ENCODE measurements around the gene CSF2RB.

CSF2RB gene

DNA sequence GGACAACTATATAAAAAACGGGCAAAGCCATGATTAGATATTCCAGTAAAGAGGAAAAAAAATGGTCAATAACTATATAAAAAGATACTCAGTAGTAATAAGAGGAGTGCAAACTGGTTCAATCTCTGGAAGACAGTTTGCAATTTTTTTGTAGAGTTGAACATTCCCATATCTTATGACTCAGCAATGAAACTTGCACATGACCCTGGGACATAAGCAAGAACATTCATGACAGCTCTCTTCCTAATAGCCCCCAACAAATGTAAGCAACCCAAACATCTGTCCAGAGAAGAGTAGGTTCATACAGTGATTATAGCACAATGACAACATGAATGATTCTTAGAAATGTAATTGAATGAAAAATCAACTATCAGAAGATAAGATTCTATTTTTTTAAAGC is 21.8 kb upstream of the CSF2RB start:
- no peak for DNase-seq (ENCODE audit: low read depth)

DNA sequence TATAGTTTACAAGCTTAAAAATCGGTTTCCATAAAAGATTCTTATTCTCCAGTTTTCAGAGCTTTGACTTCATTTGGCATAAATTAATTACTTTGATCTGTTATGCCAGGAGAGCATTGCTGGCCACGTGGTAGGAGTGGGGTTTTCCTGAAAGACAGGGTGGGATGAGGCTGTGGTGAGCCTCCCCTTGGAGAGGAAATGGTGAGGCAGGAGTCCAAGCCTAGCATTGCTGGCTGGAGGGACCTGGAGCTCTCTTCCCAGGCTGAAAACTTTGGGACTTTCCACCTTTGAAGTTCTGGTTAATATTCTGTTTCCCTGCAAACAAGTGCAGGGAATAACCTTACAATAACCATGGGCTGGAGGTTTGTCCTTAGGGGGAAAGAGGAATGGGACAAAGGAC is 21.1 kb upstream of the CSF2RB start:
- no peak for DNase-seq (ENCODE audit: low read depth)

DNA sequence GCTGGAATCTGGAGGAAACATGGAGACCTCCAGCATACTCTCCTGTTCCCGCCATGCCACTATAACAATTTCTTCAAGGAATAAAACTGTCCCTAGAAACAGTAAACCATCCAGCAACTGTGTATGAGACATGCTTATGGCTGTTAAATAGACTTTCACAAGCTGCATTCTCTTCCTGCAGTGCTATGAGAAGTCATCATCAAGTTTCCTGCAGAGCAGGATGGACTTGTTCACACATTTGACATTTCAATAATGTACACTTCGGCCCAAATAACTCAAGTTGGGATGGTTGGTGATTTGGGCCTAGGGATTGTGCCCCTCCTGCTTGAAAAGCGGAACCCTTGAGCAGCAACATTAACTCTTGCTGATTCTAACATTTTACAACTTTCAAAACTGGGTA is 20.2 kb upstream of the CSF2RB start:
- DNase-seq (ENCODE audit: low read depth), result no peak

DNA sequence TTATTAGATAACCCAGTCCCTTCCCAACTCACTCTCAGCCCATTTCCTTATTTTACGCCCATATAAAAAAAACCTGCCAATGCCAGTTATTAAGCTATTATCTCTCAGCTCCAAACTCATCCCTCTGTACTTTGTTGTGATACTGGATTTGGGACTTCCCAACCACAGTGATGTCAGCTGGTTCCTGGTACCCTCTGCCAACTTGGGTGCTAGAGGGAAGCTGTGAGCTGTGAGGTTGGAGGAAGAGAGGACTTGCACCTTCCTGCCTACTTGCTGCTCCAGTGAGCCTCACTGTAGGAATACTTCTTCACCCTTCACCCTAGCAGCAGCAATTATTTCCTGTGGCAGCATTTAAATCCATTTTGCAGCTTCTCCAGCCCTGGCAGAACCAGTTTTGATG is 19.2 kb upstream of the CSF2RB start:
- no peak for DNase-seq (ENCODE audit: low read depth)

DNA sequence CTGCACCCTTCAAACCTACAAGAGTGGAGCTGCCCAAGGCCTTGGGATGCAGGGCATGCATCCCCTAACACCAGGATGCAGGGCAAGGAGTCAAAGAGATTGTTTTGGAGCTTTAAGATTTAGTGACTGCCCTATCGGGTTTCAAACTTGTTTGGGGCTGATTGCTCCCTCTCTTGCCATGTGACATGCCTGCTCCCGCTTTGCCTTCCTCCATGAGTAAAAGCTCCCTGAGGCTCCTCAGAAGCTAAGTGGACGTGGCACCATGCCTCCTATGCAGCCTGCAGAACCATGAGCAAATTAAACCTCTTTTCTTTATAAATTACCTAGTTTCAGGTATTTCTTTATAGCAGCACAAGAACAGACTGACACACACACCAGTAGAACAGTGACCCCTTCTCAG is 15.8 kb upstream of the CSF2RB start:
- no peak for DNase-seq (ENCODE audit: low read depth)

GRCh38 chr22:36898690-36899089 is 14.7 kb upstream of the CSF2RB start:
- DNase-seq (ENCODE audit: low read depth), result no peak

GRCh38 chr22:36899498-36899897 is 13.9 kb upstream of the CSF2RB start:
- no peak for DNase-seq (ENCODE audit: low read depth)

- no peak for DNase-seq (ENCODE audit: low read depth)
Measured at GRCh38 chr22:36900225-36900624, 13.2 kb upstream of the CSF2RB start.

DNA sequence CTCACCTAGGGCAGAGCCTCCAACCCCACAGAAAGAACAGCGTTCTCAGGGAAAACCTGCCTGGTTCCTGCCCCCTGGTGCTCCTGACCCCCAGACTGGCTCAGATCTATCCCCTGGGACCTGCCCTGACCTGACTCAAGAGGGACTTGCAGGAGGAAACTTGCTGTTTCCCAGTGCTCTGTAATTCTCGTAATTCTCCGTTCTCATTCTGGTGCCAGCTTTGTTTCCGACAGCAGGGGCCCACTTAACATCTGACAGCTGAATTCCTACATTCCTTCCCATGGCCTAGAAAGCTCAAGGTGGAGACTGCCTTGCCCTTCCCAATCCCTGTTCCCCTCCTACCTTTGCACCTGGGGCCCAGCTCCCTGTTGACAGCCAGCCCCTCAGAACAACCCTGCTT is 12.5 kb upstream of the CSF2RB start:
- no peak for DNase-seq (ENCODE audit: low read depth)

DNA sequence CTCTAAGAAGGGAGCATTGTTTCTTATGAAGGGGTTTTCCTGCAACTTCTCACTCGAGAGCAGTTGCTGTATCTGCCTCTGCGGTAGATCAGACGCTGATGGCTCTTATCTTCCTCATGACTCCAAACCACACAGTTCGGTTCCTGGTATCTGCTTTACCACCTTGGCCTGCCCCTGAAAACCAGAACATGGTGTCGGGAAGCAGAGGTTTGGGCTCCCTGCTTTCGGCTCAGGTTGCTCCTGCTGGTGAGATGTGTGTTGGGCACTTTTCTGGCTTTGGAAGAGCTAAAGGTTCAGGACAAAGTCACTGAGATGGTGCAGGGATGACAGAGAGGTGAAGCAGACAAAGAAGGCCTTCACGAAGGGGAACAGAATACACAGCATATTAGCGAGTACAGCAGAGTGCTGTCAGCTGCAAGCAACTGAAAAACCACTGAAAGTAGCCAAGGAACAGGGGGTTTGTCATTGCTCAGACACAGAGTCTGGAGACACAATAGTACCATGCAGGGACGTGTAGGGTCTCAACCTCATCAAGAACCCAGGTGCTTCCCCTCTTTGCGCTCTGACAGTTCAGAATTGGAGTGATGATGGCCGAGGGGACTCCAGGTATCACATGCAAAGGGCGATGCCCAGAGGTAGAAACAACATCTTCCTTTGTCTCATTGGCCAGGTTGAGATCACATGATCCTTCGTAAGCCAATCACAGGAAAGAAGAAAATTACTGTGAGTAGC is 11.9 kb upstream of the CSF2RB start:
- DNase-seq (ENCODE audit: low read depth), result no peak

GRCh38 chr22:36902143-36902926 is 11.1 kb upstream of the CSF2RB start:
- DNase-seq (ENCODE audit: low read depth), result no peak

DNA sequence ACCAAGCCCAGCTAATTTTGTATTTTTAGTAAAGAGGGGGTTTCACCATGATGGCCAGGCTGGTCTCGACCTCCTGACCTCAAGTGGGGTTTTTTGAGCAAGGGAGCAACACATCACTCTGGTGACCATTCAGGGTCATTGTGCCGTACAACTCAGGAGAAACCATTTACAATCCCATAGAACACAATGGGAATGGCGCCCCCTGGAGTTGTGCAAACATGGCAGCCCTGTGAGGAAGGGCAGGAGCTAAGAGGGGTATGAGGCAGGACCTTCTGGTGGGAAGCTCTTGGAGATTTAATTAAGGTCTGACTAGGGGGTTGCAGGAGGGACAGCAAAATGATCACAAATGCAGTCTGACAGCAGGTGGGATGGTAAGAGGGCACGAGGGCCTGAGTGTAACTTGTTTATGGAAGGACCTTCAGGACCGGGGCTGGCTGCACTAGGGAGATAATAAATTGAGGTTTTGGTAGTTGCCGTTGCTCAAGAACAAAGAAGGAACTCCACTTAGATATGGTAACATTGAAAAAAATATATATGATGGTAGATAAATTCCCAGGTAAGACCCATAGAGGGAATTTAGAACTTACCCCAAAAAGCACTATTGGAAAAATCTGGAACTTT is 9.1 kb upstream of the CSF2RB start:
- no peak for DNase-seq (ENCODE audit: low read depth)

- no peak for DNase-seq (ENCODE audit: low read depth)
Measured at GRCh38 chr22:36907253-36908195, 5.9 kb upstream of the CSF2RB start.

GRCh38 chr22:36910461-36910860 is 3.0 kb upstream of the CSF2RB start:
- no peak for DNase-seq (ENCODE audit: low read depth)

DNA sequence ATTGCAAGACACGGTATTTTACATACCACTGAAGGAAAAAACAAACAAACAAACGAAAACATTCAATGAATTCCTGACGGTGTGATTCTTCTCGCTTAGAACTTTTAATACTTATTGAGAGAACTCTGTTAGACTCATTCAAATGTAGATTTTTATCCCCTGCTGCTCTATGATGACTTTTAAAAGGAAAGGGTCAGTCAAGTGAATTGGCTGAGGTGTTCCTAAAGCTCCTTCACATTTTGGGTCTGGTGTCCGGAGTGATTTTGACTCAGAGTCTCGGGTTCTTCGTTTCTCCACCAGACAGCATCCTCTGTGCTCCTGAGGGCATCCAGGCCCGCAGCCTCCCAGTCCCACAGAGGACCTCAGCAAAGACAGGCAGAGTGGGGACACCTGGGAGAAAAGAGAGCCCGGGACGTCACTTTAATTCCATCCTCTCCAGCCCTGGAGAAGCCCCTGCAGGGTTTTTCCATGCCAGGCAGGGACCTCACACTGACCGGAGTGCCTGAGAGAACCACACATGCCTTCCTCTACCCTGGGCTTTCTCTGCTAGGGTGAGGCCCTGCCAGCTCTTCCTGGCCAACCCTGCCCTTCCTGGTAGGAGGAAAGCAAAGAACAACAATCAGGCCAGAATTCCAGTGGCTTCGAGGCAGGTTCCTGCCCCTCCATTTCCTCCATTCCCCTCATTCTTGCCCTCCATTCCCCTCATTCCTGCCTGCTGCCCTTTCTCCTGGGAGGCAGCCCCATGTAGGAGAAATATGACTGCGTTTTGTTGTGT is 1.4 kb upstream of the CSF2RB start:
- no peak for DNase-seq (ENCODE audit: low read depth)

DNA sequence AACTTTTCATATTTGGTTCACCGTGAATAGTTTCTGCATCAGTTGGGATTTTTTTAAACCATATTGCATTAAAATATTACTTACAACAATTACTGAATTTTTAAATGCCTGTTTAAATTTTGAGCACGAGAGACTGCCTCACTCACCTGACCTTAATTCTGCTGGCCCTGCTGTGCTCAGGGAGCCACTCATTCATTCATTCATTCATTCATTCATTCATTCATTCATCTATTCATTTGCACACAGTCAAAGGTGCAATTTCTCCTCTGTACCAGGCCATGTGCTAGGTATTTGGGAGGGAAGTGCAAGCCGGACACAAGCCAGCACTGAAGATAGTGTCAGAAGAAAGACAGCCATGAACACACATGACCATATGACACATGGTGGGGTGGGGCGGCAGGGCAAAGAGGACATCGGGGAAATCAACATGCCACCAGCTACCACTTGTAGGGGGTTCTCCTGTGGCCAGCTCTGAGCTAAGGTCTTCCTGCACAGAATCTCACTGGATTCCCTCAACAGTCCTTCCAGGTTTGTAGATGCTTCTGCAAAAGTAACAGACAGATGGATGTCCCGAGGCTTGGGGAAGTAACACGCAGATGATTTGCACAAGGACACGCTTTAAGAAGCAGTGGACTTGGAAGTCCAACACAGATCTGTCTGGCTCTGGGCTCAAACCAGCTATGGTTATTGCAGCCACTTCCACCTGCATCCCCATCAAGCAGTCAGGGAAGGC is 568 bp upstream of the CSF2RB start:
- DNase-seq (ENCODE audit: low read depth), result no peak

DNA sequence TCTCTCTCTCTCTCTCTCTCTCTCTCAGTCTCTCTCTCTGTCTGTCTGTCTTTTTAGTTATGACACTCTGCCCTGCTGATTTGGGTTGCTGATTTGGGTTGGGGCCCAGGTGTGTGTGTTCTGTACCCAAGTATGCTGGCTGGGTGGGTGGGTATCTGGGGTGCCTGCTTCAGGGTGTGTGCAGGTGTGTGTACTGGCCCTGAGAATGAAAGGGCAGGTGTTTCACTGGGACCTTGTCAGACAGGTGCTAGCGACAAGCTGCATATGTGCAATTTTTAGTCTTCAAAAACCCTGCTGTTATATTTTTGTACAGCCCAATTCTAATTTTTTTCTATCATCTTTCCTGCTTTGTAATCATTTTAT is 943 bp downstream of the CSF2RB start:
- DNase-seq (ENCODE audit: low read depth), result no peak

DNA sequence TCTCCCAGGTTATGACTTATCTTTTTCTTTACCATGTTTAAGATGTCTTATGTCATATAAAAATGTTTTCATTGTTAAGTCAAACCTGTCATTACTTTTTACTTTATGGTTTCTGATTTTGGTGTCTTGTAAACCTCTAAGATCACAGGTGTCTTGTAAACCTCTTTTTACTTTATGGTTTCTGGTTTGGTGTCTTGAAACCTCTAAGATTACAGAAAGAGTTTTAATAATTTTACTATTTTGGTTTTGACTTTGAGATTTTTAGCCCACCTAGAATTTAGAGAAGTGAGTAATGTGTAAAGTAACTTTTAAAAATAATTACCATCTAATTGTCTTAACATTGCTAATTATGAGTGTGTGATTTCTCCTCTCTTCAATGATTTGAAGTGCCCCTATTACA is 2.6 kb downstream of the CSF2RB start:
- no peak for DNase-seq (ENCODE audit: low read depth)

DNA sequence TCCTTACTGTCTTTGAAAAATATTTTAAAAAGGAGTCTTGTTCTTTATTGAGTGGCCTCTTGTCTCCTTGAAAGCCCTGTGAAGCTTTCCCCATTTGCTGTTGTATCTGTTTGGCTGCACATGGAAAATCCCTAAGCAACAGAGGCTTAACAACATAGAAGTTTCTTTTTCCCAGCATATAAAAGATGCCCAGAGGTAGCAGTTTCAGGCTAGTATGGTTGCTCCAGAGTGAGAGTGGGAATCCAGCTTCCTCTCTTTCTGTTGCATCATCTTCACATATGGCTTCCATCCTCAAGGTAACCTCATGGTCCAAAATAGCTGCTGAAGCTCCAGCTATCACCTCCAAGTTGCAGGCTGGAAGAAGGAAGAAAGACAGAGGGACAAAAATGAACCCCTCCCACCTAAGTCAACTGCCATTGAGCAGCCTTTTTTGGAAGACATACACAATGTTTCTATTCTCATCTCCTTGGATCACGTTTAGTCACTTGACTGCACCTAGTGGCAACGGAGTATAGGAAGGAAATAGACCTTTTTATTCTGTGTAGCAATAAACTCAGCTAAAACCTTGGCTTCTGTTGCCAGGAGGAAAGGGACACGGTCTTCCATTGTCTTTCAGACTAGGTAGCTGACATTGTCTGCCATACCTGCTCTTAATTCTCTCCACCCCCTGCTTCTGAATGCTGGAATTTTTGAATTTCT is 5.3 kb downstream of the CSF2RB start:
- no peak for DNase-seq (ENCODE audit: low read depth)

Measured in fibroblast of the conjunctiva (primary cell).